OCI-LY3 (cell line): Measurements from ENCODE around the gene FBXO47.

Source experiments
- CTCF ChIP-seq: fragments of 200-600, 300-600 bp; sonication (generic); IDR thresholded peaks from 2 replicates; pipeline ENCODE4 v1.5.1; 2014; ENCODE audit warnings: antibody characterized with exemption, low read length, low read depth
- EZH2phosphoT487 ChIP-seq: fragments of 200-600 bp; shearing (Covaris generic); IDR thresholded peaks from 2 replicates; pipeline ENCODE4 v1.6.1; 2018; ENCODE audit warnings: antibody characterized with exemption, mixed run types, low read depth

DNA sequence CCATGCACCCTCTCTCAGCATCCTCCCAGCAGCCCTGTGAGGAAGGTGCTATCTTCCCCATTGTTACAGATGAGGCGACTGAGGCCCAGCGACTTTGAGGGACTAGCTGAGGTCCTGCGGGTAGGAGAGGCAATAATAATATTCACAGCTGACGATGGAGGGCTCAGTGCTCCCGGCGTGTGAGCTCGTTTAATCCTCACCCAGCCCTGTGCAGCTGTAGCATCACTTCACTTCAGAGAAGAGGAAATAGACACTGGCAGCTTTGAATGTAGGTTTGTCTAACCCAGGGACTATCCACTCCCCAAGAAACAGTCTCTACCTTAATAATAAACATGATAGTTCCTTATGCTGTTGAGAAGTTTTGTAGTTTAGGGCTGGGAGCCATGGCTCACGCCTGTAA lies 75.8 kb downstream of the FBXO47 start:
- TF ChIP-seq CTCF (no peak), EZH2phosphoT487 (no peak)
